Measurements from ENCODE around the gene DLL4. TPM values are rescaled to one million over a fixed set of nuclear protein-coding genes. Genes with fewer than 3 reads are reported as not detected.

DLL4 gene
- total RNA-seq, 2 donors from 2014 or later: 0.20 to 0.64 TPM

DNA sequence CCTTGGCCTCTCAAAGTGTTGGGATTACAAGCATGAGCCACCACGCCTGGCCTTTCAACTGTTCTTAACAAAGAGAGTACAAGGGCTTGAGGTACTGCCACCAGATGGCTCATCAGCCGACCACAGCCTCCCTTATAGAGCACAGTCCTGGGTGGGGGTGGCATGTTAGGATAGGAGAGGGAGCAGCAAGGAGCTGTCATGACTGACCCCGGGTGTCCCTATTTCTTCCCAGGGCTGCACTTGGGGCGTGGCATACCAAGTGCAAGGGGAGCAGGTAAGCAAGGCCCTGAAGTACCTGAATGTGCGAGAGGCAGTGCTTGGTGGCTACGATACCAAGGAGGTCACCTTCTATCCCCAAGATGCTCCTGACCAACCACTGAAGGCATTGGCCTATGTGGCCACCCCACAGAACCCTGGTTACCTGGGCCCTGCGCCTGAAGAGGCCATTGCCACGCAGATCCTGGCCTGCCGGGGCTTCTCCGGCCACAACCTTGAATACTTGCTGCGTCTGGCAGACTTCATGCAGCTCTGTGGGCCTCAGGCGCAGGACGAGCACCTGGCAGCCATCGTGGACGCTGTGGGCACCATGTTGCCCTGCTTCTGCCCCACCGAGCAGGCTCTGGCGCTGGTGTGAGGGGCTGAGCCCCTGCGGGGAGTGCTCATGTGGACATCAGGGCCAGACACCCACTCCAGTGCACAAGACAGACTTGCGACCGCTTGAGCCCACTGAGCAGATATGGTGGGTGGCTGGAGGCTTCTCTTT lies 26.2 kb downstream of the DLL4 start:
- TF ChIP-seq, protein P1, sequence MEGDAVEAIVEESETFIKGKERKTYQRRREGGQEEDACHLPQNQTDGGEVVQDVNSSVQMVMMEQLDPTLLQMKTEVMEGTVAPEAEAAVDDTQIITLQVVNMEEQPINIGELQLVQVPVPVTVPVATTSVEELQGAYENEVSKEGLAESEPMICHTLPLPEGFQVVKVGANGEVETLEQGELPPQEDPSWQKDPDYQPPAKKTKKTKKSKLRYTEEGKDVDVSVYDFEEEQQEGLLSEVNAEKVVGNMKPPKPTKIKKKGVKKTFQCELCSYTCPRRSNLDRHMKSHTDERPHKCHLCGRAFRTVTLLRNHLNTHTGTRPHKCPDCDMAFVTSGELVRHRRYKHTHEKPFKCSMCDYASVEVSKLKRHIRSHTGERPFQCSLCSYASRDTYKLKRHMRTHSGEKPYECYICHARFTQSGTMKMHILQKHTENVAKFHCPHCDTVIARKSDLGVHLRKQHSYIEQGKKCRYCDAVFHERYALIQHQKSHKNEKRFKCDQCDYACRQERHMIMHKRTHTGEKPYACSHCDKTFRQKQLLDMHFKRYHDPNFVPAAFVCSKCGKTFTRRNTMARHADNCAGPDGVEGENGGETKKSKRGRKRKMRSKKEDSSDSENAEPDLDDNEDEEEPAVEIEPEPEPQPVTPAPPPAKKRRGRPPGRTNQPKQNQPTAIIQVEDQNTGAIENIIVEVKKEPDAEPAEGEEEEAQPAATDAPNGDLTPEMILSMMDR (conservative IDR thresholded peaks at IDR 0.05): no peak
- Mint-ChIP-seq H3K27ac (no peak overlapping the region), H3K9me3 (no peaks in the 10 kb centered on the region), H3K27me3 (ENCODE audit: insufficient read depth) (peaks cover 29% of the 10 kb centered on the region), H3K36me3 (ENCODE audit: low read depth) (peaks cover 2% of the 10 kb centered on the region), H3K4me3 (peak overlapping the region; percentile 77), H3K4me1 (peaks cover 21% of the 10 kb centered on the region)
- Histone ChIP-seq H3K9me3 (ENCODE audit: control insufficient read depth, low read length) (no peaks in the 10 kb centered on the region), H3K9ac (ENCODE audit: extremely low read depth, low read length, poor library complexity, severe bottlenecking) (no peak overlapping the region), H3K36me3 (ENCODE audit: control insufficient read depth, insufficient read depth, low read length) (no peaks in the 10 kb centered on the region), H3K27ac (ENCODE audit: low read depth, low read length) (no peak overlapping the region), H3K4me3 (ENCODE audit: low read length) (no peak overlapping the region), H3K4me1 (ENCODE audit: control insufficient read depth, insufficient read depth, low read length) (no peaks in the 10 kb centered on the region), H3K27me3 (ENCODE audit: control insufficient read depth, insufficient read depth, low read length, poor library complexity, severe bottlenecking) (no peaks in the 10 kb centered on the region)
- DNase-seq: no peak
- 84 to 91% methylated on average over 14 to 20 of the region's 20 CpGs for WGBS, 2 experiments (ENCODE audit: insufficient coverage in 1 of 2, insufficient read length in 1 of 2)

DNA sequence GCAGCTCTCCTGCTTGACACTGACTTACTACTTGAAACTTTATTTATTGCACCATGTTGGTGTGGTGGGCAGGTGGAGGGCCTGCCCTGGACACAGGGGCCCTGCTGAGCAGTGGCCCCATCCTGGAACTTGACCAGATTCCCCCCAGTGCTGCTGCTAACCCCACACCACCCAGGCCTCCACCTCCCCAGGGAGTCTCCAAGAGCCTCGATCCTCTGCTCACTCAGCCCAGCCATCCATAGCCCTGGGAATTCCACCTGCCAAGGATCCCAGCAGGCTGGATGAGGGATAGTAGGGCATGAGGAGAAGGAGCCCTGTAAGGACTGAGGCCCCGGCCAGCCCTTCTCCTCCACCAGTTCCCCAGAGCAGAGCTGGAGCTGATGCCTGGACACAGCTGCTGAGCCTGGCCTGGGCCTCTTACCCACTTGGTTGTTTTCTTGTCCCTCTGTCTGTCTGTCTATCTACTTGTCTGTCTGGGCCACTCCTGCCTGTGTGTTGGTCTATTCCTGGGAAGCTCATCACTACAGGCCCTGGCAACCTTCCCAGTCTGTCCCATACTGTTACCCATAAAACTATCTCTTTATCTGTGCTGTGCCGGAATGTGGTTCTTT lies 26.9 kb downstream of the DLL4 start:
- H3K4me1 Mint-ChIP-seq: peaks cover 21% of the 10 kb centered on the region
- H3K9me3 ChIP-seq (ENCODE audit: control insufficient read depth, low read length): no peaks in the 10 kb centered on the region
- no peak overlapping the region for H3K27ac Mint-ChIP-seq
- peaks cover 2% of the 10 kb centered on the region for H3K36me3 Mint-ChIP-seq (ENCODE audit: low read depth)
- H3K27me3 ChIP-seq (ENCODE audit: control insufficient read depth, insufficient read depth, low read length, poor library complexity, severe bottlenecking): no peaks in the 10 kb centered on the region
- no peak overlapping the region for H3K4me3 Mint-ChIP-seq
- no peak overlapping the region for H3K27ac ChIP-seq (ENCODE audit: low read depth, low read length)
- H3K36me3 ChIP-seq (ENCODE audit: control insufficient read depth, insufficient read depth, low read length): no peaks in the 10 kb centered on the region
- TF ChIP-seq, protein P1 (conservative IDR thresholded peaks at IDR 0.05): no peak
- no peak for DNase-seq
- no peak overlapping the region for H3K9ac ChIP-seq (ENCODE audit: extremely low read depth, low read length, poor library complexity, severe bottlenecking)
- H3K4me3 ChIP-seq (ENCODE audit: low read length): no peak overlapping the region
- peaks cover 29% of the 10 kb centered on the region for H3K27me3 Mint-ChIP-seq (ENCODE audit: insufficient read depth)
- H3K4me1 ChIP-seq (ENCODE audit: control insufficient read depth, insufficient read depth, low read length): no peaks in the 10 kb centered on the region
- 98% methylated on average over 3 of the region's 3 CpGs; no CpG with 5 or more reads in 1 of the 2 experiments for WGBS, 2 experiments (ENCODE audit: insufficient coverage in 1 of 2, insufficient read length in 1 of 2)
- H3K9me3 Mint-ChIP-seq: no peaks in the 10 kb centered on the region

DNA sequence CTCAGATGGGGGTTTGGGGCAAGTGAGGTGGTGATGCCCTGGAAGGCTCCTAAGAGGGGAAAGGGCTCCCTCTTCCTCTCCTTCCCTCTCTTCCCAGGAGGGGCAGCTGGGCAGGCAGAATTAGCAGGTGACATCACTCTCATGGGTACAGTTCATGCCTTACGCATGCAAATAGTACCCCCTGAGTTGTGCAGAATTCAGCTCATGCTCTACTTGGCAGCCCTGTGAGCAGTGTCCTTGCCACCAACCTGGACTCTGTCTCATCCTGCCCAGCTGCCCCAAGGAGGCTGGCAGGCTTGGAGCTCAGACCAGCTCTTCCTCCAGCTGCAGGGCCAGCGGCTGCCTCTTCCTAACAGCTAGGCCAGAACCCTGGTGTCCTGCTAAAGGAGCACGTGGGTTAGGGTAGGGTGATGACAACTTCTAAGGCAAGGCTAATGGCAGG lies 27.4 kb downstream of the DLL4 start:
- peaks cover 2% of the 10 kb centered on the region for H3K36me3 Mint-ChIP-seq (ENCODE audit: low read depth)
- no peak overlapping the region for H3K27ac ChIP-seq (ENCODE audit: low read depth, low read length)
- H3K27me3 Mint-ChIP-seq (ENCODE audit: insufficient read depth): peaks cover 26% of the 10 kb centered on the region
- H3K27ac Mint-ChIP-seq: no peak overlapping the region
- peaks cover 21% of the 10 kb centered on the region for H3K4me1 Mint-ChIP-seq
- no peak for DNase-seq
- no peak overlapping the region for H3K9ac ChIP-seq (ENCODE audit: extremely low read depth, low read length, poor library complexity, severe bottlenecking)
- 92 to 94% methylated on average over 2 to 3 of the region's 3 CpGs for WGBS, 2 experiments (ENCODE audit: insufficient coverage in 1 of 2, insufficient read length in 1 of 2)
- H3K9me3 Mint-ChIP-seq: no peaks in the 10 kb centered on the region
- no peak overlapping the region for H3K4me3 ChIP-seq (ENCODE audit: low read length)
- H3K4me1 ChIP-seq (ENCODE audit: control insufficient read depth, insufficient read depth, low read length): no peaks in the 10 kb centered on the region
- TF ChIP-seq, protein P1 (conservative IDR thresholded peaks at IDR 0.05): no peak
- no peaks in the 10 kb centered on the region for H3K9me3 ChIP-seq (ENCODE audit: control insufficient read depth, low read length)
- H3K27me3 ChIP-seq (ENCODE audit: control insufficient read depth, insufficient read depth, low read length, poor library complexity, severe bottlenecking): no peaks in the 10 kb centered on the region
- no peaks in the 10 kb centered on the region for H3K36me3 ChIP-seq (ENCODE audit: control insufficient read depth, insufficient read depth, low read length)
- H3K4me3 Mint-ChIP-seq: no peak overlapping the region
